SU-DHL-6 (cell line): ENCODE measurements around the gene CDH23.

Experiments used
- H2AFZ ChIP-seq: fragments of 200-600 bp; sonication (generic); 2 replicates; pipeline ENCODE4 v1.6.1; 2014; ENCODE audit warnings: low read depth, mild to moderate bottlenecking, moderate library complexity, mixed read lengths, antibody characterized with exemption, low read length; ENCODE audit not compliant: severe bottlenecking
- H3F3A ChIP-seq: fragments of 200-600 bp; shearing (Covaris generic); 2 replicates; pipeline ENCODE4 v1.6.0; 2016; ENCODE audit warnings: antibody characterized with exemption, mild to moderate bottlenecking; ENCODE audit not compliant: insufficient read depth
- H3K27ac ChIP-seq: fragments of 200-600 bp; sonication (generic); 2 replicates; pipeline ENCODE4 v1.5.1; 2016; ENCODE audit warnings: low read depth, mild to moderate bottlenecking, low read length, moderate library complexity, mixed read lengths
- H3K27me3 ChIP-seq: fragments of 200-600 bp; sonication (generic), shearing (Covaris generic); 2 replicates; pipeline ENCODE4 v1.6.0; 2014; ENCODE audit warnings: mild to moderate bottlenecking, low read length
- H3K36me3 ChIP-seq: fragments of 200-600 bp; sonication (generic); 2 replicates; pipeline ENCODE4 v1.6.1; 2014; ENCODE audit warnings: mild to moderate bottlenecking, low read length, mixed read lengths
- H3K4me2 ChIP-seq: fragments of 300-600, 200-600 bp; shearing (Covaris generic), sonication (generic); 2 replicates; pipeline ENCODE4 v1.6.0; 2014; ENCODE audit warnings: low read length, low read depth, mild to moderate bottlenecking; ENCODE audit not compliant: poor library complexity, severe bottlenecking
- H3K4me3 ChIP-seq: fragments of 200-600 bp; sonication (generic); 2 replicates; pipeline ENCODE4 v1.5.1; 2014; ENCODE audit warnings: antibody characterized with exemption, low read length, mild to moderate bottlenecking, mixed read lengths; ENCODE audit not compliant: insufficient read depth, poor library complexity, severe bottlenecking
- H3K79me2 ChIP-seq: fragments of 200-600 bp; sonication (generic); 2 replicates; pipeline ENCODE4 v1.6.1; 2014; ENCODE audit warnings: mild to moderate bottlenecking, low read length, moderate library complexity; ENCODE audit not compliant: insufficient read depth
- H3K9ac ChIP-seq: fragments of 200-600 bp; sonication (generic); 2 replicates; pipeline ENCODE4 v1.7.0; 2014; ENCODE audit warnings: mild to moderate bottlenecking, low read length
- H3K9me2 ChIP-seq: fragments of 200-600 bp; sonication (generic); replicated peaks from 2 replicates; pipeline ENCODE4 v1.6.1; 2014; ENCODE audit warnings: low read length; ENCODE audit not compliant: insufficient read depth
- H3K9me3 ChIP-seq: fragments of 200-600 bp; sonication (generic); 2 replicates; pipeline ENCODE4 v1.6.1; 2014; ENCODE audit warnings: low read length, mixed read lengths; ENCODE audit not compliant: insufficient read depth
- H4K20me1 ChIP-seq: fragments of 200-600 bp; sonication (generic); 2 replicates; pipeline ENCODE4 v1.6.1; 2014; ENCODE audit warnings: low read depth, mild to moderate bottlenecking, antibody characterized with exemption, low read length, moderate library complexity, mixed read lengths
- EZH2phosphoT487 ChIP-seq: fragments of 200-600 bp; sonication (generic), shearing (Covaris generic); conservative IDR thresholded peaks from 2 replicates; pipeline ENCODE4 v1.6.1; 2018; ENCODE audit warnings: mild to moderate bottlenecking, antibody characterized with exemption, low read length, moderate library complexity, mixed read lengths
- TF ChIP-seq, protein P1 (sequence below): fragments of 200-600 bp; sonication (generic); IDR thresholded peaks from one replicate; pipeline ENCODE4 v1.5.1; 2017; ENCODE audit warnings: antibody characterized with exemption, mild to moderate bottlenecking, low read length, moderate library complexity; ENCODE audit not compliant: insufficient read depth, poor library complexity, severe bottlenecking

The CDH23 gene

DNA sequence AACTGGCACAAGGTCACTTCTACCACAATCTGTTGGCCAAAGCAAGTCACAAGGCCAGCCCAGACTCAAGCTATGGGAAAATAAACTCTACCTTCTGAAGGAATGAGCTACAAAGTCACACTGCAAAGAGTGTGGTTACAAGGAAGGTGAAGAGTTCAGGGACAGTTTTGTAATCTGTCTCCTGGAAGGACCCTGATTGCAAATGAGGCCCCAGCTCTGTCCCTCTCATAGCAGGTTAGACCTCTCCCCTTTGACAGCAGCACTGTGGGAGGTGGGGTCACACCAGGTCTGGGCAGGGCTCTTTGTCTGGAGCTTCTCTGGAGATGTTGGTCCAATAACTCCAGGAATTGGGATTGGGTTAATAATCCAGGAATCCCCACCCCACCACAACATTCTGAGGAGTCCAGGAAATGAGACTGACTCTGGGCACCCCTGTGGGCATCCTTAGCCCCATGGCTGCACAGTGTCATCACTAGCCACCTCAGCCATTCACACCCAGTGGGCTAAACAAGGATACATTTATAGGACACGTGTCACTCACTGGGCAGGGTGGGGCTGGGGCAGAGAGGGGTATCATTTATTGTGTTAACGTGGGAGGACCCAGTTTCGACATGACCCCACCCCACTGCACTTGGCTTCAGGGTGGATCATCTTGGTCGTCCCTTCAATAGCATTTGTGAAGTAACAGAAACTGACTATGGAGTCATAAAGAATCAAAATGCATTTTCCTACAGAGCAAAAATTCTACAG, 346.5 kb downstream of the CDH23 start:
- no peaks in the 10 kb centered on the region for H3F3A ChIP-seq
- H3K36me3 ChIP-seq: no peaks in the 10 kb centered on the region
- H3K9me3 ChIP-seq: no peaks in the 10 kb centered on the region
- H3K79me2 ChIP-seq: no peaks in the 10 kb centered on the region
- no peaks in the 10 kb centered on the region for H3K9me2 ChIP-seq
- H3K27ac ChIP-seq: no peak overlapping the region
- no peak overlapping the region for H2AFZ ChIP-seq
- H3K4me2 ChIP-seq: no peak overlapping the region
- TF ChIP-seq, protein P1, sequence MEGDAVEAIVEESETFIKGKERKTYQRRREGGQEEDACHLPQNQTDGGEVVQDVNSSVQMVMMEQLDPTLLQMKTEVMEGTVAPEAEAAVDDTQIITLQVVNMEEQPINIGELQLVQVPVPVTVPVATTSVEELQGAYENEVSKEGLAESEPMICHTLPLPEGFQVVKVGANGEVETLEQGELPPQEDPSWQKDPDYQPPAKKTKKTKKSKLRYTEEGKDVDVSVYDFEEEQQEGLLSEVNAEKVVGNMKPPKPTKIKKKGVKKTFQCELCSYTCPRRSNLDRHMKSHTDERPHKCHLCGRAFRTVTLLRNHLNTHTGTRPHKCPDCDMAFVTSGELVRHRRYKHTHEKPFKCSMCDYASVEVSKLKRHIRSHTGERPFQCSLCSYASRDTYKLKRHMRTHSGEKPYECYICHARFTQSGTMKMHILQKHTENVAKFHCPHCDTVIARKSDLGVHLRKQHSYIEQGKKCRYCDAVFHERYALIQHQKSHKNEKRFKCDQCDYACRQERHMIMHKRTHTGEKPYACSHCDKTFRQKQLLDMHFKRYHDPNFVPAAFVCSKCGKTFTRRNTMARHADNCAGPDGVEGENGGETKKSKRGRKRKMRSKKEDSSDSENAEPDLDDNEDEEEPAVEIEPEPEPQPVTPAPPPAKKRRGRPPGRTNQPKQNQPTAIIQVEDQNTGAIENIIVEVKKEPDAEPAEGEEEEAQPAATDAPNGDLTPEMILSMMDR: no peak
- no peak for TF ChIP-seq EZH2phosphoT487
- no peak overlapping the region for H3K9ac ChIP-seq
- no peaks in the 10 kb centered on the region for H3K27me3 ChIP-seq
- no peak overlapping the region for H3K4me3 ChIP-seq
- H4K20me1 ChIP-seq: no peaks in the 10 kb centered on the region

DNA sequence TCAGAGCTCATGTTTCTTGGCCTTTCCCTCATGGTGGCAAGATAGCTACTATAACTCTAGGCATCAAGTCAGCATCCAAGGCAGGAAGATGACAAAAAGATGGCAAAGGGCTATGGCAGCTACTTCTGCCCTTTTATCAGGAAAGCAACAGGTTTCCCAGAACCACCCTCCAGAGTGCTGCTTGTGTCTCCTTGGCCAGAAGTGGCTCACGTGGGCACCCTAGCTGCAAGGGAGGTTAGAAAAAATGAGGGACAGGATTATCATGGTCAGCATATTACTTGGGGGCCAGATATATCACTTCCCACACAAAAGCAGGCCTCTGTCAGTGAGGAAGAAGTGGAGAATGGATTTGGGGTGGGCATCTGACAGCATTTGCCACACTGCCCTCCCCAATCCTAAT, 347.1 kb downstream of the CDH23 start:
- Histone ChIP-seq H3F3A (no peaks in the 10 kb centered on the region), H3K36me3 (no peaks in the 10 kb centered on the region), H3K27me3 (no peaks in the 10 kb centered on the region), H3K9me2 (no peaks in the 10 kb centered on the region), H3K79me2 (no peaks in the 10 kb centered on the region), H3K4me2 (no peak overlapping the region), H3K9me3 (no peaks in the 10 kb centered on the region), H4K20me1 (no peaks in the 10 kb centered on the region), H3K27ac (no peak overlapping the region), H2AFZ (no peak overlapping the region), H3K9ac (no peak overlapping the region), H3K4me3 (no peak overlapping the region)
- TF ChIP-seq EZH2phosphoT487: no peak
- TF ChIP-seq, protein P1: no peak

DNA sequence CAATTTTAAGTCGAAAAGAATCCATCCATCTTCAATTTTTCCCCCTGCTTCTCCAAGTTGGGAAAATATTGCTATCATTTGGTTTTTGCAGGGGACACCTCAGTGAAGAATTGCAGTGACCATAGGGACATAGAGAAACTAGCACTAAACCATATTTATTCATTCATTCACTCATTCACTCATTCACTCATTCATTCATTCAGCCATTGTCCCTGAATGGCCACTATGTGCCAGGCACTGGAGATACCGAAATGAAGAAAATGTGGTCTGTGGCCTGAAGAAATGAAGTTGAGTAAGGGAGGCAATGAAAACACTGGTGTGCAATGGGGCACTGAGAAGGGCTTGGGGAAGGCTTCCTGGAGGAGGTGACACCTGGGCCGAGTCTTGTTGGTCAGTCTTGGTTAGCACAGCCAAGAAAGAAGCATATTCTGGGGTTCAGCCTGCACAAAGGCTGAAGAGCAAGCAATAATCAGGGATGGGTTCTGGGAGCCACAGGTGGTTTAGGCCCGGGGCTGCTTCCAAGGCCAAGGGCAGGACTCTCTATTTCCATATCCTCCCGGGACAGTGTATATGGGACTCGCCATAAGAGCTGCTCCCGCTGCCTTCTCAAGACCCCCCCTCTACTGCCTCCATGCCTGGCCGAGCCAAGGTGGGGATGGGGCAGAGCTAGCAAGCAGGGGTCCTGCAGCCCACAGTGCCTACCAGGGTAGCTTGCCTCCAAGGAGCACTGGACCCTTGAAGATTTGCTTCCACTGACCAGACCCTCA, 348.4 kb downstream of the CDH23 start:
- Histone ChIP-seq H4K20me1 (no peaks in the 10 kb centered on the region), H3K9me3 (no peaks in the 10 kb centered on the region), H3K36me3 (no peaks in the 10 kb centered on the region), H3K9me2 (no peaks in the 10 kb centered on the region), H3K9ac (no peak overlapping the region), H3K27me3 (no peaks in the 10 kb centered on the region), H3F3A (no peaks in the 10 kb centered on the region), H2AFZ (no peak overlapping the region), H3K4me3 (no peak overlapping the region), H3K4me2 (no peak overlapping the region), H3K79me2 (no peaks in the 10 kb centered on the region), H3K27ac (no peak overlapping the region)
- TF ChIP-seq EZH2phosphoT487: no peak
- TF ChIP-seq, protein P1: no peak
